ENCODE data around the gene DNAH1.

DNAH1 gene

DNA sequence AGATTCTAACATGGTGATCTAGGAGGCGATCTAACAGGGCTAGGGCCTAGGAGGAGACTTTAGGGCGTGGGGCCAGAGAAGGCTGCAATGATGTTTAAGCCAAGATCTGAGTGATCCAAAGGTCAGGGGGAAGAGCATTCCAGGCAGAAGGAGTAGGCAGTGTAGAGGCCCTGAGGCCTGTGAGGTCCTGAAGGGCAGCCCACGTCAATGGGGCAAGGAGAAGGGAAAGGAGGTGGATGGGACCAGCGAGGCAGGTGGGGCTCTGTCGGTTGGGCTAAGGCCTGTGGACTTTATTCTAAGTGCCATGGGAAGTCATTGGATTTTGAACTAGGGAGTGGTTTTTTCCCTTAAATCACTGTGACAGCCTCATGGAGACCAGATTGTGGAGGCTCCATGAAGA is 10.2 kb upstream of the DNAH1 start:
- no peak overlapping the region for H4K8ac ChIP-seq (ENCODE audit: low read depth, low read length)
- no peak overlapping the region for H2AK5ac ChIP-seq (ENCODE audit: low read length)
- WGBS (ENCODE audit: extremely low coverage, insufficient coverage, low lambda C conversion rate), result no CpG with 5 or more reads among the region's 5 CpGs
- H3K79me1 ChIP-seq (ENCODE audit: low read length), result no peaks in the 10 kb centered on the region
- no peak for DNase-seq
- no peak overlapping the region for H3K23ac ChIP-seq (ENCODE audit: low read length)
- H3K9ac ChIP-seq (ENCODE audit: low read length), result no peak overlapping the region
- H2BK120ac ChIP-seq (ENCODE audit: low read depth, low read length), result no peak overlapping the region
- no peaks in the 10 kb centered on the region for H3K4me1 ChIP-seq (ENCODE audit: control insufficient read depth, low read depth, low read length)
- H3K4me2 ChIP-seq (ENCODE audit: low read length), result no peak overlapping the region
- no peak overlapping the region for H2BK15ac ChIP-seq (replicated peaks; ENCODE audit: low read depth)
- H3K27me3 ChIP-seq (ENCODE audit: insufficient read depth, low read length, poor library complexity), result no peaks in the 10 kb centered on the region
- no peaks in the 10 kb centered on the region for H3K36me3 ChIP-seq (ENCODE audit: control insufficient read depth, insufficient read depth, low read length)
- H4K5ac ChIP-seq (ENCODE audit: low read length), result no peak overlapping the region
- no peak overlapping the region for H3K27ac ChIP-seq (ENCODE audit: low read depth, low read length)
- no peak overlapping the region for H3K4me3 ChIP-seq (ENCODE audit: low read length)
- H3K79me2 ChIP-seq (ENCODE audit: control insufficient read depth, insufficient read depth, low read length), result no peaks in the 10 kb centered on the region
- H3K56ac ChIP-seq (ENCODE audit: low read length), result no peak overlapping the region
- no peak overlapping the region for H2BK5ac ChIP-seq (ENCODE audit: low read length)
- no peak overlapping the region for H3K4ac ChIP-seq (ENCODE audit: low read depth, low read length)
- H3K18ac ChIP-seq (ENCODE audit: low read length), result no peak overlapping the region

DNA sequence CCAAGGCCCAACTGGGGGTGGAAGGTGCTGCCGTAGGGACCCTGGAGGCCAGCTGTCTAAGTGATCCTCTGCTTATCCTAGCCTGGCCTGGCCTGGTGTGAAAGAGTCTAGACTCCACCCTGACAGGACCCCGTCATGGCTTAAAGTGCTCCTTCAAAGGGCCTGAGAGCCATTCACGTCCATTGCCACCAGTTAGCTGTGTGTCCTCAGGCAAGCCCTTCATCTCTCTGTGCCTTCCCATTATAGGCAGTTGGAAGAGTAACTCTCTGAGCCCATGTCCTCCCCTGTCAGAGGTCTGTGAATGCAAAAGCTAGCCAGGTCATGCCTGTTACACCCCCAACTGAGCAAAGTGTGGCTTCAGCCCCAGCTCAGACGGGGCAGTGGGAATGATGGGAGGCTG is 9.1 kb upstream of the DNAH1 start:
- Histone ChIP-seq H3K79me1 (ENCODE audit: low read length) (no peaks in the 10 kb centered on the region), H2BK5ac (ENCODE audit: low read length) (no peak overlapping the region), H2BK120ac (ENCODE audit: low read depth, low read length) (no peak overlapping the region), H2AK5ac (ENCODE audit: low read length) (no peak overlapping the region), H3K56ac (ENCODE audit: low read length) (no peak overlapping the region), H3K79me2 (ENCODE audit: control insufficient read depth, insufficient read depth, low read length) (no peaks in the 10 kb centered on the region), H2BK15ac (replicated peaks; ENCODE audit: low read depth) (no peak overlapping the region), H3K4ac (ENCODE audit: low read depth, low read length) (no peak overlapping the region), H3K27me3 (ENCODE audit: insufficient read depth, low read length, poor library complexity) (no peaks in the 10 kb centered on the region), H3K27ac (ENCODE audit: low read depth, low read length) (no peak overlapping the region), H3K36me3 (ENCODE audit: control insufficient read depth, insufficient read depth, low read length) (no peaks in the 10 kb centered on the region), H3K23ac (ENCODE audit: low read length) (no peak overlapping the region), H4K5ac (ENCODE audit: low read length) (no peak overlapping the region), H3K18ac (ENCODE audit: low read length) (no peak overlapping the region), H3K4me2 (ENCODE audit: low read length) (no peak overlapping the region), H3K9ac (ENCODE audit: low read length) (no peak overlapping the region), H3K4me1 (ENCODE audit: control insufficient read depth, low read depth, low read length) (no peaks in the 10 kb centered on the region), H3K4me3 (ENCODE audit: low read length) (no peak overlapping the region), H4K8ac (ENCODE audit: low read depth, low read length) (no peak overlapping the region)
- no peak for DNase-seq
- WGBS (ENCODE audit: extremely low coverage, insufficient coverage, low lambda C conversion rate), result no CpG with 5 or more reads among the region's 4 CpGs

DNA sequence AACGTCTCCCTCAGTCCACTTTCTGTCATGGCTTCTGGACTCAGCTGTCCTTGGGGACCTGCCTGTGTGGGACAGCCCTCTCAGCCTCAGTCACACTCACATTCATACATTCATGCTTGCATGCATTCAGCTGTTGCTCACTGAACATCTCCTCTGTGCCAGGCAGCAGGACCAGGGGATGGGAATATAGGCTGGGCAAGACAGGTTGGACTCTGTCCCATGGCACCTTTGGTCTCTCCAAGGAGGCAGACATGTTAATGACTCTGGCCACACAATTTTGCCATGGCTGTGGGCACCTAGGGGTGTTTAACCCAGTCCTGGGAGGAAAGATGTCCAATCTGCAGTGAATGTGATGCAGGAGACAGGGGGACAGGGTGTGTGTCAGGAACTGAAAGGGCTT is 7.8 kb upstream of the DNAH1 start:
- H3K27me3 ChIP-seq (ENCODE audit: insufficient read depth, low read length, poor library complexity), result no peaks in the 10 kb centered on the region
- no peak overlapping the region for H3K4me3 ChIP-seq (ENCODE audit: low read length)
- no peak overlapping the region for H4K8ac ChIP-seq (ENCODE audit: low read depth, low read length)
- no peaks in the 10 kb centered on the region for H3K36me3 ChIP-seq (ENCODE audit: control insufficient read depth, insufficient read depth, low read length)
- no peak overlapping the region for H3K9ac ChIP-seq (ENCODE audit: low read length)
- no peak overlapping the region for H2BK5ac ChIP-seq (ENCODE audit: low read length)
- no peak overlapping the region for H3K56ac ChIP-seq (ENCODE audit: low read length)
- no peak overlapping the region for H4K5ac ChIP-seq (ENCODE audit: low read length)
- DNase-seq, result no peak
- H3K4me1 ChIP-seq (ENCODE audit: control insufficient read depth, low read depth, low read length), result no peaks in the 10 kb centered on the region
- H3K27ac ChIP-seq (ENCODE audit: low read depth, low read length), result no peak overlapping the region
- no peak overlapping the region for H3K23ac ChIP-seq (ENCODE audit: low read length)
- no CpG with 5 or more reads among the region's 1 CpG for WGBS (ENCODE audit: extremely low coverage, insufficient coverage, low lambda C conversion rate)
- H3K18ac ChIP-seq (ENCODE audit: low read length), result no peak overlapping the region
- H3K4ac ChIP-seq (ENCODE audit: low read depth, low read length), result no peak overlapping the region
- no peak overlapping the region for H2BK15ac ChIP-seq (replicated peaks; ENCODE audit: low read depth)
- H3K79me1 ChIP-seq (ENCODE audit: low read length), result no peaks in the 10 kb centered on the region
- no peak overlapping the region for H2AK5ac ChIP-seq (ENCODE audit: low read length)
- no peak overlapping the region for H3K4me2 ChIP-seq (ENCODE audit: low read length)
- no peak overlapping the region for H2BK120ac ChIP-seq (ENCODE audit: low read depth, low read length)
- no peaks in the 10 kb centered on the region for H3K79me2 ChIP-seq (ENCODE audit: control insufficient read depth, insufficient read depth, low read length)

DNA sequence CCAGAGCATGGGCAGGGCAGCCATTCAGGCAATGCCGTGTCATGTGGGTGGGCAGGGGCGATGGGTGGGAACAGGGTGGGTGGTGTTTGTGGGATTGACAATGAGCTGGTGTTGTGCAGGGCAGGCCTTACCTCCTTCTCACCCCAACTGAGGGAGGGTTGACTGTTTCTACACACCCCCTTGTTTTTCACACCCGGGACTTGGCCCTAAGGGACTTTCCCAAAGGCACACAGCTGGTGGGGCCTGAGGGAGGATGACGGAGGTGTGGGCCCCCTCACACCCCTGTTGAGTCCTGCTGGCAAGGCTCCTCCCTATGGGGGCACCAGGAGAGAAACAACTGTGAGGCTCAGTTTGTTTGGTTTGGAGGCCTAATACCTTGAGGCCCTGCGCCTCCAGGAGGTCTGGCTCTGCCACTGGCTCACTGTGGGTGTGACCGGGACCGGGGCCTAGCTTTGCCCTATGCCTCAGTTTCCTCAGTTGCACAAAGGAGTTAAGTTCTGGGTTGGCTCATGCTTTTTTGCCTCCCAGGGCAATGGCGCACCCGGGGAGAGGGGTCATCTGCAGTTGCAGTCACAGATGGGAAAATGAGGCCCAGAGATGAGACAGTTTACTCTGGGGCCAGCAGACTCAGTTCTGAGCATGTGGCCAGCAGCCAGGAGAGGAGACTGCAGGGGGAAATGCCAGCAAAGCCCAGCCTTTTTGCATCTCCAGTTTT is 5.1 kb upstream of the DNAH1 start:
- Histone ChIP-seq H3K18ac (ENCODE audit: low read length) (no peak overlapping the region), H3K4me1 (ENCODE audit: control insufficient read depth, low read depth, low read length) (no peaks in the 10 kb centered on the region), H3K79me1 (ENCODE audit: low read length) (no peaks in the 10 kb centered on the region), H3K27me3 (ENCODE audit: insufficient read depth, low read length, poor library complexity) (no peaks in the 10 kb centered on the region), H3K27ac (ENCODE audit: low read depth, low read length) (peak overlapping the region; percentile 69), H3K36me3 (ENCODE audit: control insufficient read depth, insufficient read depth, low read length) (no peaks in the 10 kb centered on the region), H2BK5ac (ENCODE audit: low read length) (no peak overlapping the region), H3K79me2 (ENCODE audit: control insufficient read depth, insufficient read depth, low read length) (no peaks in the 10 kb centered on the region), H3K23ac (ENCODE audit: low read length) (no peak overlapping the region), H2AK5ac (ENCODE audit: low read length) (no peak overlapping the region), H2BK120ac (ENCODE audit: low read depth, low read length) (no peak overlapping the region), H3K56ac (ENCODE audit: low read length) (no peak overlapping the region), H4K5ac (ENCODE audit: low read length) (no peak overlapping the region), H3K9ac (ENCODE audit: low read length) (no peak overlapping the region), H4K8ac (ENCODE audit: low read depth, low read length) (no peak overlapping the region), H3K4me3 (ENCODE audit: low read length) (no peak overlapping the region), H2BK15ac (replicated peaks; ENCODE audit: low read depth) (no peak overlapping the region), H3K4me2 (ENCODE audit: low read length) (no peak overlapping the region), H3K4ac (ENCODE audit: low read depth, low read length) (no peak overlapping the region)
- DNase-seq, result no peak
- no CpG with 5 or more reads among the region's 9 CpGs for WGBS (ENCODE audit: extremely low coverage, insufficient coverage, low lambda C conversion rate)

DNA sequence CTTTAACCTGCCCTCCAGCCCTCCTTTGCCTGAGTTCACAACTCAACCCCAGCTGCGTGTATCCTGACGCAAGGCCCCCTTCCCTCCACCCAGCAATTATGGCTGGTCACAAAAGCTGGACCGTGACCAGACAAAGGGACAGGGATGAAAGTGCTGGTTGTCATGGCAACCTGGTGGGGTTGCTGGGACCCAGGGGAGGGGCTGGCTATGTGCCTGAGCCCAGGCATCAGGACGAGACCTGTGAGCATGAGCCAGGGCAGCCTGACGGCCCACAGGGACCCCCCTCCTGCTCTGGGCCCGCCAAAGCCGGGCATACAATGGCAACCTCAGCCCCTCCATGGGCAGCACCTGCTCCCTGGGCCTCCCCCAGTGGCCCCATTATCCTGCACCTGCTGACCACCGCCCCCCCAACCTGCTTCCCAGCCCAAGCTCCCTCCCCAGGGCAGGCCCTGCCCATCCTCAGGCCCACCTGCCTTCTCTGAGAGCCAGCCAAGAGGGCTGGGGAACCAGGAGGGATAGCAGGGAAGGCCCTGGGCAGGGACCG is 4.5 kb upstream of the DNAH1 start:
- no peak overlapping the region for H2AK5ac ChIP-seq (ENCODE audit: low read length)
- H3K23ac ChIP-seq (ENCODE audit: low read length), result no peak overlapping the region
- H3K79me2 ChIP-seq (ENCODE audit: control insufficient read depth, insufficient read depth, low read length), result no peaks in the 10 kb centered on the region
- no peaks in the 10 kb centered on the region for H3K27me3 ChIP-seq (ENCODE audit: insufficient read depth, low read length, poor library complexity)
- no CpG with 5 or more reads among the region's 9 CpGs for WGBS (ENCODE audit: extremely low coverage, insufficient coverage, low lambda C conversion rate)
- H4K8ac ChIP-seq (ENCODE audit: low read depth, low read length), result no peak overlapping the region
- no peak overlapping the region for H3K56ac ChIP-seq (ENCODE audit: low read length)
- no peak overlapping the region for H3K4me2 ChIP-seq (ENCODE audit: low read length)
- H3K4me3 ChIP-seq (ENCODE audit: low read length), result no peak overlapping the region
- no peak overlapping the region for H3K27ac ChIP-seq (ENCODE audit: low read depth, low read length)
- H3K9ac ChIP-seq (ENCODE audit: low read length), result no peak overlapping the region
- no peaks in the 10 kb centered on the region for H3K79me1 ChIP-seq (ENCODE audit: low read length)
- no peak overlapping the region for H3K18ac ChIP-seq (ENCODE audit: low read length)
- H3K36me3 ChIP-seq (ENCODE audit: control insufficient read depth, insufficient read depth, low read length), result no peaks in the 10 kb centered on the region
- no peak for DNase-seq
- no peak overlapping the region for H3K4ac ChIP-seq (ENCODE audit: low read depth, low read length)
- H2BK120ac ChIP-seq (ENCODE audit: low read depth, low read length), result no peak overlapping the region
- no peak overlapping the region for H4K5ac ChIP-seq (ENCODE audit: low read length)
- no peak overlapping the region for H2BK15ac ChIP-seq (replicated peaks; ENCODE audit: low read depth)
- H2BK5ac ChIP-seq (ENCODE audit: low read length), result no peak overlapping the region
- H3K4me1 ChIP-seq (ENCODE audit: control insufficient read depth, low read depth, low read length), result no peaks in the 10 kb centered on the region
